ENCODE measurements around the gene ZNF117.

The ZNF117 gene

DNA sequence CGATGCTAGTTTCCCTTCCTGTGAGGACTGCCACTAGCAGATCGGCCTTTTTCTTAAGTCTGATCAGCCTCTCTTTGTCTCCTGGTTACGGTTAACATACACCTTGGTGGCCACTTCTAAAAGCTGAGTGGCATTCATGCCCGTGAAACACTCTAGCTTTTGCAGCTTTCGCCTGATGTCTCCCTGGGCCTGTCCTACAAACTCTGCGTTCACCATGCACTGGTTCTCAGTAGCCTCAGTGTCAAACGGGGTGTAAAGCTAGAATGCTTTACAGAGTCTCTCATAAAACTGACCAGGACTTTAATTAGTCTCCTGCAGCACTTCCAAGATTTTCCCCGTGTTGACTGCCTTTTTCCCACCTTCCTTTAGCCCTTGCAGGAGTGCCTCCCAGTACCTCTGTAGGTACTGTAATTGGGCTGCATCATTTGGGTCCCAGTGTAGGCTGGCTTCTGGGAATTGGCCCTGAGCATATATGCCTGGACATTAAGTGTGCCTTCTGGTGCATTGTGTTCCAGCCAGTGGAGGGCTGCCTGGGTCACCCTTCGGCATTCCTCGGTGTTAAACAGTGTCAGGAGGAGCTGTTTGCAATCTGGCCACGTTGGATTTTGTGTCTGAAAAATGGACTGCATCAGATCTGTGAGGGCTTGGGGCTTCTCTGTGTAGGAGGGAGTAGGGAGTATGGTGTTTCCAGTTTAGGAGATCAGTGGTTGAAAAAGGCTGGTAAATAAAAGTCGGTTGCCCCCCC is 6.5 kb upstream of the ZNF117 start:
- no peak overlapping the region for H3K9ac ChIP-seq (ENCODE audit: insufficient read length)
- peaks cover 4% of the 10 kb centered on the region; the same call in 1 of the 2 replicates for H3K9me3 ChIP-seq (ENCODE audit: low read depth, low read length)
- DNase-seq (ENCODE audit: low read depth, low spot score): no peak
- no peak overlapping the region for H3K4me3 ChIP-seq
- TF ChIP-seq FOXP2 (optimal IDR thresholded peaks at IDR 0.05; ENCODE audit: control extremely low read depth, extremely low read length, insufficient read depth) (no peak), EZH2 (IDR thresholded peaks at IDR 0.05) (no peak), POLR2AphosphoS5 (IDR thresholded peaks at IDR 0.05; ENCODE audit: borderline replicate concordance, low read depth, low read length) (no peak)
- no peak overlapping the region for H3K27ac ChIP-seq
- peaks cover 31% of the 10 kb centered on the region for H3K36me3 ChIP-seq (ENCODE audit: insufficient read depth, low read length)

DNA sequence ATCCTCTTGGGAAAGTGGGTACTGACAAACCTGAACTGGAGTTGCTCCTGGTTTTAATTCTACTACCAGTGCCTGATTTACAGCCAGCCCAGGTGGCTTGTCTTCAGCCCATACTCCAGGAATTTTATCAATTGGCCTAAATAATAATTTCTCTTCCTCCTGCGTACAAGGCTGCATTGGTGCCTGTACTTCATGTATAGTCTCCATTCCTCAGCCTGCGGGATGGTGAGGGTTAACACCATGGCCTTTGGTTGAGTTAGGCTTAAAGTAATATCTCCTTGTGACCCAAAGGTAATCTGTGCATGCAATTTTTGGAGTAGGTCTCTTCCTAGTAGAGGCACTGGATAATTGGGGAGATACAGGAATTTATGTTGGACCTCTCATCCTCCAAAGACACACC is 5.5 kb upstream of the ZNF117 start:
- no peak for DNase-seq (ENCODE audit: low read depth, low spot score)
- Histone ChIP-seq H3K9ac (ENCODE audit: insufficient read length) (no peak overlapping the region), H3K9me3 (ENCODE audit: low read depth, low read length) (peaks cover 4% of the 10 kb centered on the region; the same call in 1 of the 2 replicates), H3K27ac (no peak overlapping the region), H3K36me3 (ENCODE audit: insufficient read depth, low read length) (peaks cover 22% of the 10 kb centered on the region), H3K4me3 (no peak overlapping the region)
- TF ChIP-seq FOXP2 (optimal IDR thresholded peaks at IDR 0.05; ENCODE audit: control extremely low read depth, extremely low read length, insufficient read depth): no peak
- TF ChIP-seq EZH2 (IDR thresholded peaks at IDR 0.05): no peak
- no peak for TF ChIP-seq POLR2AphosphoS5 (IDR thresholded peaks at IDR 0.05; ENCODE audit: borderline replicate concordance, low read depth, low read length)

DNA sequence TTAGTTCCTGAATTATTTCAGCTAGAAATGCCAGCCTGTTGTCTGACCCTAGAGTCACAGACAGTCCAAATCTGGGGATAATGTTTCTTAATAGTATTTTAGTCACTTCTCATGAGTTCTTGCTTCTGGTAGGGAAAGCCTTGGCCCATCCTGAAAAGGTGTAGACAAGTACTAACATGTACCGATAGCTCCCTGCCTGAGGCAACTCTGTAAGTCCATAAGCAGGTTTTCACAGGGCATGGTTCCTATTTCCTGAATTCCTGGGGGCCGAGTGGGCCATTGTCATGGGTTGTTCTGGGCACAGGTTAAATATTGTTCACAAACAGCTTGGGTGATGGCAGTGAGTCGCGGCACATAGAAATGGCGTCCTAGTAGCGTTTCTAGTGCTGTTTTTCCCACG is 3.1 kb upstream of the ZNF117 start:
- DNase-seq (ENCODE audit: low read depth, low spot score): no peak
- H3K9ac ChIP-seq (ENCODE audit: insufficient read length): no peak overlapping the region
- H3K9me3 ChIP-seq (ENCODE audit: low read depth, low read length): no peaks in the 10 kb centered on the region; the same call in 1 of the 2 replicates
- TF ChIP-seq FOXP2 (optimal IDR thresholded peaks at IDR 0.05; ENCODE audit: control extremely low read depth, extremely low read length, insufficient read depth) (no peak), POLR2AphosphoS5 (IDR thresholded peaks at IDR 0.05; ENCODE audit: borderline replicate concordance, low read depth, low read length) (no peak), EZH2 (IDR thresholded peaks at IDR 0.05) (no peak)
- H3K36me3 ChIP-seq (ENCODE audit: insufficient read depth, low read length): peaks cover 4% of the 10 kb centered on the region; the same call in 1 of the 2 replicates
- no peak overlapping the region for H3K4me3 ChIP-seq
- no peak overlapping the region for H3K27ac ChIP-seq

DNA sequence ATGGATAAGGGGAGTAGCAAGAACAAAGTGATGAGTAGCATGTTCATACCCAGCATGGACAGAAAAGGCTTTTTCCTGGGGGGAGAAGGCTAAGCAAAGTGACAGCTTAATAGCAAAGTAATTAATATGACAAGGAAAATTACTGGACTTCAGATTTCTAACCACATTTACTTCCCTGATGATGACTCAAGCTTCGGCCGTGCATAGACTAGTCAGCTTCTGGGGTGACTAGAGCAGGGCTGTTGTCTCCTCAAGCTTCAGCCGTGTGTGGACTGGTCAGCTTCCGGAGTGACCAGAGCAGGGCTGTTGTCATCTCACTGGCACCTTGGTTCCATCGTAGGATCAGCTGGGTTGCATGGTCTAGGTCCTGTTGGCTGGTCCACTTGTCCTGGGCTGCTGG is 2.1 kb upstream of the ZNF117 start:
- H3K9me3 ChIP-seq (ENCODE audit: low read depth, low read length): no peaks in the 10 kb centered on the region; the same call in 1 of the 2 replicates
- DNase-seq (ENCODE audit: low read depth, low spot score): no peak

DNA sequence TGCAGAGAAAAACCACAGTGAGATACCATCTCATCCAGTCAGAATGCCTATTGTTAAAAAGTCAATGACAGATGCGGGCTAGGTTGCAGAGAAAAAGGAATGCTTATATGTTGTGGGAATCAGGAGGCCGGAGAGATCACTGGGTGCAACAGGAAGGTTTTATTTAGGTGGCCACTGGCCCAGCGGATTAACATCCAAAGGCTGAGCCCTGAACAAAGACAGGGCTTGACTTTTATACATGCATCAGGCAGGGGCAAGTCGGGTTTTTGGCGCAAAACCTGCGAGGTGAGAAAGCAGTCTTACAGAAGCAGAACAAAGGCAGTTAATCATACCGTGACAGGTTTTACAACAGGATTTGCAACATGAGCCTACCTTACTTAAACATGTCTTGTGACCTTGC is 620 bp downstream of the ZNF117 start:
- H3K4me3 ChIP-seq: no peak overlapping the region
- H3K36me3 ChIP-seq (ENCODE audit: insufficient read depth, low read length): no peaks in the 10 kb centered on the region
- TF ChIP-seq FOXP2 (optimal IDR thresholded peaks at IDR 0.05; ENCODE audit: control extremely low read depth, extremely low read length, insufficient read depth): no peak
- TF ChIP-seq POLR2AphosphoS5 (IDR thresholded peaks at IDR 0.05; ENCODE audit: borderline replicate concordance, low read depth, low read length): no peak
- TF ChIP-seq EZH2 (IDR thresholded peaks at IDR 0.05): no peak
- no peaks in the 10 kb centered on the region; the same call in 1 of the 2 replicates for H3K9me3 ChIP-seq (ENCODE audit: low read depth, low read length)
- no peak for DNase-seq (ENCODE audit: low read depth, low spot score)
- H3K9ac ChIP-seq (ENCODE audit: insufficient read length): no peak overlapping the region
- no peak overlapping the region for H3K27ac ChIP-seq

More for the DNA sequence above, 2.1 kb upstream of the ZNF117 start:
- Histone ChIP-seq H3K9ac (ENCODE audit: insufficient read length) (no peak overlapping the region), H3K27ac (no peak overlapping the region), H3K4me3 (no peak overlapping the region), H3K36me3 (ENCODE audit: insufficient read depth, low read length) (no peaks in the 10 kb centered on the region)
- TF ChIP-seq POLR2AphosphoS5 (IDR thresholded peaks at IDR 0.05; ENCODE audit: borderline replicate concordance, low read depth, low read length): no peak
- TF ChIP-seq FOXP2 (optimal IDR thresholded peaks at IDR 0.05; ENCODE audit: control extremely low read depth, extremely low read length, insufficient read depth): no peak
- no peak for TF ChIP-seq EZH2 (IDR thresholded peaks at IDR 0.05)

DNA sequence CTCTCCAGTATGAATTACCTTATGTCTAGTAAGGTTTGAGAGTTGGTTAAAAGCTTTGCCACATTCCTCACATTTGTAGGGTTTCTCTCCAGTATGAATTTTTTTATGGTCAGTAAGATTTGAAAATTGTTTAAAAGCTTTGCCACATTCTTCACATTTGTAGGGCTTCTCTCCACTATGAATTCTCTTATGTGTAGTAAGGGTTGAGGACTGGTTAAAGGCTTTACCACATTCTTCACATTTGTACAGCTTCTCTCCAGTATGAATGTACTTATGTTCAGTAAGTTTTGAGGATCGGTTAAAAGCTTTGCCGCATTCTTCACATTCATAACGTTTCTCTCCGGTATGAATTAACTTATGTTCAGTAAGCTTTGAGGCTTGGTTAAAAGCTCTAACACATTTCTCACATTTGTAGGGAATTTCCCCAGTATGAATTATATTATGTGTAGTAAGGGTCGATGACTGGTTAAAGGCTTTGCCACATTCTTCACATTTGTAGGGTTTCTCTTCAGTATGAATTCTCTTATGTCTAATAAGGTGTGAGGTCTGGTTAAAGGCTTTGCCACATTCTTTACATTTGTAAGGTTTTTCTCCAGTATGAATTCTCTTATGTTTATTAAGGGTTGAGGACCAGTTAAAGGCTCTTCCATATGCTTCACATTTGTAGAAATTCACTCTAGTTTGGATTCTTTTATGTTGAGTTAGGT is 12.2 kb downstream of the ZNF117 start:
- H3K9ac ChIP-seq (ENCODE audit: insufficient read length): no peak overlapping the region
- H3K9me3 ChIP-seq (ENCODE audit: low read depth, low read length): no peaks in the 10 kb centered on the region; the same call in 1 of the 2 replicates
- no peak for DNase-seq (ENCODE audit: low read depth, low spot score)
- no peak overlapping the region for H3K4me3 ChIP-seq
- H3K27ac ChIP-seq: no peak overlapping the region
- peaks cover 11% of the 10 kb centered on the region for H3K36me3 ChIP-seq (ENCODE audit: insufficient read depth, low read length)
- TF ChIP-seq FOXP2 (optimal IDR thresholded peaks at IDR 0.05; ENCODE audit: control extremely low read depth, extremely low read length, insufficient read depth) (no peak), POLR2AphosphoS5 (IDR thresholded peaks at IDR 0.05; ENCODE audit: borderline replicate concordance, low read depth, low read length) (no peak), EZH2 (IDR thresholded peaks at IDR 0.05) (no peak)

DNA sequence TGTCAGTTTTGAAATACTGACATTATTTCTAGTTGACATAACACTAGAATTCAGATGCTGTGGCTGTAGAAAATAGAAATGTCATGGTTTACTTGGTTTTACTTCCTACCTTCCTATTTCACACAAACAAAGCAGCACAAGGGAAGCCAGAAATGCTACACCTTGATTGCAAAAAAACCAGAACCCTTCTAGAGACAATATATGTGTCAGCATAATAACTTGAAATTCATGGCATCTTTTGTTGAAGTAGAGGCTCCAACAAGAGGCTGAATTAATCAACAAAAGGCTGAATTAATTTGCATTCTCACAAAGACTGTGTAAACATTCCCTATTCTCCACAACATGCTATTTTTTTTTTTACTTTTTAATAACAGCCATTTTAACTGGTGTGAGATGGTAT is 25.2 kb downstream of the ZNF117 start:
- DNase-seq (ENCODE audit: low read depth, low spot score): no peak
- TF ChIP-seq POLR2AphosphoS5 (IDR thresholded peaks at IDR 0.05; ENCODE audit: borderline replicate concordance, low read depth, low read length): no peak
- no peak for TF ChIP-seq EZH2 (IDR thresholded peaks at IDR 0.05)
- no peak for TF ChIP-seq FOXP2 (optimal IDR thresholded peaks at IDR 0.05; ENCODE audit: control extremely low read depth, extremely low read length, insufficient read depth)
- Histone ChIP-seq H3K4me3 (no peak overlapping the region), H3K36me3 (ENCODE audit: insufficient read depth, low read length) (no peaks in the 10 kb centered on the region), H3K27ac (no peak overlapping the region), H3K9ac (ENCODE audit: insufficient read length) (no peak overlapping the region), H3K9me3 (ENCODE audit: low read depth, low read length) (no peaks in the 10 kb centered on the region)

DNA sequence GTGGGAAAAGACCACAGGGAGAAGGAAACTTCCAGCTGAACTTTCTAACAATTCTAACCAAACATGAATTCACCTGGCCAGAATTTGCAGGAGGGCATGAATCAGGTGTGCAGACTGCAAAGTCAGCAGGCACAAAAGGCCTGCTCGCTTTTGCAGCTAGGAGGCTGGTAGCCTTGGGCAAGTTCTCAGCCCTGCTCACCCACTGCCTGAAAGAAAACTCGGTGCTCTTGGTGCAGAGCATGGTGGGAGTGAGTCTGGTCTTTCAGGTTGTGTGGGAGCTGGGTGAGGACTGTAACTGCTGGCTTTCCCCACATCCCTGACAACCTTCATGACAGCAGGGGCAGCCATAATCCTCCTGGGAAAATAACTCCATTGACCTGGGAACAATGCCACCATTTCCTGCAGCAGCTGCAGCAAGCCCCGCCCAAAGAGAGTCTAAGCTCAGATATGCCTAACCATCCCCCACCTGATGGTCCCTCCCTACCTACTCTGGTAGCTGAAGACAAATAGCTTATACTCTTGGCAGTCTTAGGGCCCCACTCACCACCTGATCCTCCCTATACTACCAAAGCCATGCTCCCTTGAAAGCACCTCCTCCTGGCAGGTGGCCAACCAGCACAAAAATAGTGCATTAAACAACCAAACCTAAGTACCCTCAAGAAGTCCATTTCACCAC is 31.6 kb downstream of the ZNF117 start:
- Histone ChIP-seq H3K9ac (ENCODE audit: insufficient read length) (no peak overlapping the region), H3K27ac (no peak overlapping the region), H3K9me3 (ENCODE audit: low read depth, low read length) (no peaks in the 10 kb centered on the region), H3K4me3 (no peak overlapping the region), H3K36me3 (ENCODE audit: insufficient read depth, low read length) (no peaks in the 10 kb centered on the region)
- no peak for DNase-seq (ENCODE audit: low read depth, low spot score)
- TF ChIP-seq FOXP2 (optimal IDR thresholded peaks at IDR 0.05; ENCODE audit: control extremely low read depth, extremely low read length, insufficient read depth) (no peak), EZH2 (IDR thresholded peaks at IDR 0.05) (no peak), POLR2AphosphoS5 (IDR thresholded peaks at IDR 0.05; ENCODE audit: borderline replicate concordance, low read depth, low read length) (no peak)
